Upper lobe of left lung (tissue), 6 donors: Measurements from ENCODE around the gene BLOC1S3. TPM values are rescaled to one million over a fixed set of nuclear protein-coding genes. Genes with fewer than 3 reads are reported as not detected.

ENCODE experiments used
- ATAC-seq, 2 donors: fragments of 200-7000 bp; cut with Tn5 transposase; one replicate each; pipeline ENCODE4 v1.9.1; 2022; ENCODE audit warnings: mild to moderate bottlenecking in 2 of 2, moderate library complexity in 2 of 2; ENCODE audit not compliant: low FRiP score in 2 of 2
- DNase-seq, 2 donors: peaks; one replicate each; pipeline ENCODE4 v3.0.0-alpha.2; 2019 to 2020
- H3K27ac ChIP-seq, 4 donors: fragments of 200-600 bp; sonication (generic); one replicate each; pipeline ENCODE4 v1.5.1; 2016 to 2019
- H3K27me3 ChIP-seq, 4 donors: fragments of 200-600 bp; sonication (generic); one replicate each; pipeline ENCODE4 v1.5.1; 2017 to 2019
- H3K36me3 ChIP-seq, 4 donors: fragments of 200-600 bp; sonication (generic); one replicate each; pipeline ENCODE4 v1.5.1; 2016 to 2019
- H3K4me1 ChIP-seq, 4 donors: fragments of 200-600 bp; sonication (generic); one replicate each; pipeline ENCODE4 v1.5.1; 2018 to 2019
- H3K4me3 ChIP-seq, 4 donors: fragments of 200-600 bp; sonication (generic); one replicate each; pipeline ENCODE4 v1.5.1; 2017 to 2019; ENCODE audit warnings: mild to moderate bottlenecking in 2 of 4, moderate library complexity in 1 of 4
- H3K9me3 ChIP-seq, 4 donors: fragments of 200-600 bp; sonication (generic); one replicate each; pipeline ENCODE4 v1.5.1; 2018 to 2019
- CTCF ChIP-seq, 6 experiments: fragments of 450-650 bp in 4 of 6; fragments of 200-600 bp in 2 of 6; sonication (generic) in 2 of 6; IDR thresholded peaks; one replicate each; pipeline ENCODE4 v1.5.1; 2016 to 2019; ENCODE audit warnings: antibody characterized with exemption in 6 of 6
- EP300 ChIP-seq, 4 donors: sonication (generic); formaldehyde crosslinking; IDR thresholded peaks; one replicate each; pipeline ENCODE4 v1.5.1; 2017; ENCODE audit warnings: antibody characterized with exemption in 4 of 4, control low read depth in 2 of 4
- POLR2A ChIP-seq, 4 donors: fragments of 450-650 bp; IDR thresholded peaks; one replicate each; pipeline ENCODE4 v1.5.1; 2016 to 2017; ENCODE audit warnings: antibody characterized with exemption in 4 of 4, mild to moderate bottlenecking in 2 of 4
- POLR2AphosphoS5 ChIP-seq, 2 donors: sonication (generic); formaldehyde crosslinking; IDR thresholded peaks; one replicate each; pipeline ENCODE4 v1.5.1; 2017; ENCODE audit warnings: antibody characterized with exemption in 2 of 2
- WGBS, 2 donors: methylation state at CpG; one replicate each; pipeline ENCODE4 v1.1.5; 2017 to 2018; 5-methylcytosine and 5-hydroxymethylcytosine counted together
- total RNA-seq, 6 donors: library from RNA; depleted of rRNA in 4 of 6; stranded (reverse); fragments of >200 nt in 4 of 6; gene quantifications; one replicate each; pipeline versions ENCODE4 v1.1.0 to v1.2.1, GENCODE V29; 2016 to 2021
- donor health status: DM: no; HTN: no; CAD: no; lungs with moderate emphysema.
- donor health status: DM: no; HTN: yes; CAD: no; lungs with severe emphysema.

The BLOC1S3 gene
- total RNA-seq, 6 donors from 2014 or later = 4.7 to 34.6 (median 18.6) TPM

GRCh38 chr19:45160870-45161737, 17.5 kb upstream of the BLOC1S3 start, which contains the start of gene NKPD1:
TSS of gene NKPD1 (minus strand) at chr19:45160982. CDS start at chr19:45160150, 832 bp downstream.
- Histone ChIP-seq H3K4me1 (peaks cover 5 to 15% (median 9%) of the 10 kb centered on the region in 4 donors), H3K4me3 (no peak within 1 kb of the TSS), H3K27ac (no peak within 1 kb of the TSS), H3K36me3 (no peaks in the 10 kb centered on the region), H3K9me3 (no peaks in the 10 kb centered on the region), H3K27me3 (peaks cover 0 to 18% (median 4%) of the 10 kb centered on the region in 4 donors)
- WGBS, 2 donors = 51 to 57% methylated on average over 4 to 25 of the region's 29 CpGs
- DNase-seq (peak; percentile 65 to 85), ATAC-seq (no peak)
- TF ChIP-seq POLR2AphosphoS5 (IDR thresholded peaks at IDR 0.05) (no peak), CTCF (IDR thresholded peaks at IDR 0.05) (no peak), EP300 (IDR thresholded peaks at IDR 0.05) (no peak), POLR2A (IDR thresholded peaks at IDR 0.05) (no peak)

- peak in 1 of 2 donors; percentile 55 for DNase-seq
- TF ChIP-seq CTCF (IDR thresholded peaks at IDR 0.05) = peak in 2 of 6 experiments; percentile 29 to 31
- TF ChIP-seq POLR2AphosphoS5 (IDR thresholded peaks at IDR 0.05) = no peak
- Histone ChIP-seq H3K27ac (no peak overlapping the region), H3K27me3 (peaks cover 0 to 18% (median 4%) of the 10 kb centered on the region in 4 donors), H3K36me3 (no peaks in the 10 kb centered on the region), H3K9me3 (no peaks in the 10 kb centered on the region), H3K4me1 (peaks cover 9 to 21% (median 12%) of the 10 kb centered on the region in 4 donors), H3K4me3 (no peak overlapping the region)
- 55 to 89% methylated on average over 9 to 26 of the region's 32 CpGs for WGBS, 2 donors
- peak in 1 of 2 donors; percentile 1 for ATAC-seq
These were observed 16.6 kb upstream of the BLOC1S3 start for GRCh38 chr19:45161738-45162607.

GRCh38 chr19:45162608-45163143, 15.9 kb upstream of the BLOC1S3 start:
- Histone ChIP-seq H3K27ac (no peak overlapping the region), H3K4me1 (peaks cover 9 to 28% (median 13%) of the 10 kb centered on the region in 4 donors), H3K27me3 (peaks cover 0 to 18% (median 4%) of the 10 kb centered on the region in 4 donors), H3K4me3 (no peak overlapping the region), H3K9me3 (no peaks in the 10 kb centered on the region), H3K36me3 (no peaks in the 10 kb centered on the region)
- ATAC-seq = no peak
- peak in 1 of 2 donors; percentile 75 for DNase-seq
- 76 to 90% methylated on average over 12 to 15 of the region's 18 CpGs for WGBS, 2 donors
- no peak for TF ChIP-seq POLR2A (IDR thresholded peaks at IDR 0.05)
- no peak for TF ChIP-seq POLR2AphosphoS5 (IDR thresholded peaks at IDR 0.05)
- TF ChIP-seq EP300 (IDR thresholded peaks at IDR 0.05) = no peak
- TF ChIP-seq CTCF (IDR thresholded peaks at IDR 0.05) = no peak

- TF ChIP-seq POLR2AphosphoS5 (IDR thresholded peaks at IDR 0.05) = no peak
- no peak for TF ChIP-seq CTCF (IDR thresholded peaks at IDR 0.05)
- TF ChIP-seq EP300 (IDR thresholded peaks at IDR 0.05) = no peak
- TF ChIP-seq POLR2A (IDR thresholded peaks at IDR 0.05) = no peak
- Histone ChIP-seq H3K27me3 (peaks cover 0 to 18% (median 2%) of the 10 kb centered on the region in 4 donors), H3K4me1 (peaks cover 9 to 28% (median 13%) of the 10 kb centered on the region in 4 donors), H3K4me3 (no peak overlapping the region), H3K9me3 (no peaks in the 10 kb centered on the region), H3K36me3 (no peaks in the 10 kb centered on the region), H3K27ac (no peak overlapping the region)
- DNase-seq = peak in 1 of 2 donors; percentile 70
- no peak for ATAC-seq
- WGBS, 2 donors = 60 to 90% methylated on average over 1 to 17 of the region's 17 CpGs
These were observed 15.4 kb upstream of the BLOC1S3 start for GRCh38 chr19:45163156-45163555.
